ENCODE measurements around the gene PGLYRP4.

The PGLYRP4 gene

GRCh38 chr1:153348511-153349362, at the start of gene PGLYRP4:
Gene PGLYRP4 (minus strand): TSS chr1:153348841. CDS start chr1:153347932, 909 bp downstream.
- no peak for DNase-seq (ENCODE audit: low spot score)

DNA sequence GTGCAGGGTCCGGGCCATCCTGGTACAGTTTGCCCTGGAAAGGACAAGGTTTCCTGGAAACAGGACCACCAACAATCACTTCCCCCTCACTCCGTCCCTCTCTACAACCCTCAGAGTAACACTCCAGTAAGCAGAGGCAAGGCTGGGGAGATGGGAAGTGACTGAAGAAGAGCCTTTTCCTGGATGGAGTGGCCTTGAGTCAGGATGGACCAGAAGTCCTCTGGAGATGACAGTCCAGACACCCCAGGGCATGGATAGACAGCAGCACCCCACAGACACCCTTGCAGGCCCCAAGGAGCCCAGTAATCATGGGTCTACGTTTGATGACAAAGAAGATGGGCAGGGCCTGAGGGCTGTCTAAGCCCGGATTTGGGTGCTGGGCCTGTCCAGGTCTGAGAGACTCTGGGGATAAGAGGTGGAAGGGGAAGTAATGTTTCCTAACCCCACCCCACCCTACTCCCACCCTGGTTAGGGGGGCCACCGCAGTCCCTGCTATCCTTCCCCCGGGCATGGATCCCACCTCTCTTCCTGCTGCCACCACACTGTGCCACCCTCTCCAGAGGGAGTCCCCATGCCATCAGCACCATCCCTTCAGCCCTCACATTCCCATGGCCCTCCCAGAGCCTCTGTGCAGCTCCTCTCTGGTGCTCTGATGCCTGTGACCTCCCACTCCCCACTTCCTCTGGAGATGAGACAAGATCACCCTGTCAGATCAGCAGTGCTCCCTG, 49.4 kb upstream of the PGLYRP4 start:
- no peak for DNase-seq (ENCODE audit: low spot score)

- no peak for DNase-seq (ENCODE audit: low spot score)
Measured at GRCh38 chr1:153397051-153397923, 48.6 kb upstream of the PGLYRP4 start.

DNA sequence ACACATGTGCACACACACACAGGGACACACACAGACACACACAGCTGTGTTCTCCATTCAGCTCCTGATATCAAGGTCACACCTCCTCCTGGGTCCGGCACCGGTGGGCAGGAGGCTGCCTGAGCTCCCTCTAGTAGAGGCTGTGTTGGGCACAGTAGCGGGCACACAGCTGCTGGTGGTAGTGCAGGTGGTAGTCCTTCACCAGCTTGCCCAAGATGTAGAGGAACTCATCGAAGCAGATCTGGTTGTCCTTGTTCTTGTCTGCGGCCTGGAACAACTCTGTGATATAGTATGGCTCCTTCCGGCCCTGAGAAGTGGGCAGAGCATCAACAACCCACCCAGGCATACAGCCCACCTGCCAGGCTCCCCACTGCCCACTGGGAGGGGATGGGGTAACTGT, 47.8 kb upstream of the PGLYRP4 start:
- DNase-seq (ENCODE audit: low spot score), result no peak

GRCh38 chr1:153395776-153396175, 47.1 kb upstream of the PGLYRP4 start:
- DNase-seq (ENCODE audit: low spot score), result no peak

DNA sequence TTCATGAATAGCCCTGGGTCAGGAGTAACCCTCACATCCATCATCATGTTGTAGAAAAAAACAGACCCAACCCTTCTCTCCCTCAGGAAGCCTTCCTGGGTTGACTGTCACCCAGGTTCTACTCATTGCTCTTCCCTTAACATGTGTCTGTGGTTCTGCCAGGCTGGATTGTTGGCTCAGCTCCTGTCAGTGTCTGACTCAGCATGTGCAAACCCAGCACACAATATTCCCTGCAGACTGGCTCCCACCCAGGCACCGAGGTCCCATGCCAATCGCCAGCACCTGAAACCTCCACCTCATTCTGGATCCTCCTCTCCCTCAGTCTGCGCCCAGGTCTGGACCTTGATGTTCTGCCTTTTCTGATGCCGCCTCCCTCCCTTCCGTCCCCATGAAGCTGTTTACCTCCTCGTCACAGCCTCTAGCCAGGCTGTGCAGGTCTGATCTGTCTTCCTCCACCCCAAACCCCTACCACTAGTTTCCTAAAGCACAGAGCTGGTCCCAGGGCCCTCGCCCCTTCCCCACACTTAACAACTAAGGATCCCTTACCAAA, 46.6 kb upstream of the PGLYRP4 start:
- no peak for DNase-seq (ENCODE audit: low spot score)

GRCh38 chr1:153394391-153394790, 45.8 kb upstream of the PGLYRP4 start:
- DNase-seq (ENCODE audit: low spot score), result no peak

DNA sequence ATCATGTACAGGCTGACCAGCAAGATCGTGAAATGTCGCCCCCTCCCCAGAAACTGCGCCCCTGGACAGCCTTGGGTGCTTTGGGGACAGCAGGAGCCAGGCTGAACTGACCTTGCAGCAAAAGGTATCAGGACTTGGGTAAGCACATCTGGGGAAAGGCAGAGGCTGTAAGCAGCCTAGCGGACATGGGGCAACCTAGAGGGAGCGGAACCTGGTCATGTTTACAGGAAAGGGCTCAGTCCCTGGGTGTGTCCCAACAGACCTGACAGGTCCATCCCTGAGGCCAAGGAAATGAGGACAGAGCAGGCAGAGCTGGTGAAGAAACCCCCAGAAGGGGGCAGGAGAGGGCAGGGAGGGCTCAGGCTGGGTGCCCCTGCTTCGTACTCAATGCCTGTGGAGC, 45.3 kb upstream of the PGLYRP4 start:
- DNase-seq (ENCODE audit: low spot score), result no peak

DNA sequence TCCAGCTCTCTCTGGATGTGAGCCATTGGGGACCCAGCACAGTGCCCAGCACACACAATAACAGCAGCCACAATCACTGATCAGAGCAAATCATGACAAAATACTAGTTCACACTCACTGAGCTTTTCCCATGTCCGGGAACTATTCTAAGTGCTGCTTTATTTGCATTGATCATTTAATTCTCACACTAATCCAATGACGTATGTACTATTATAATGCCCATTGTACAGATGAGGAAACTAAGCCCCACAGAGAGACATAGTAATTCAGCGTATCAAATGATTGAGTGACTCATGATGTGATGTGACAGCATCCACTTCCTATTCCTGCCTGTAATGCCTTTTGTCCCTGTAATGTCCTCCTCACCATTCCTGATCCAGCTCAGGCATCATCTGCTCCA, 44.2 kb upstream of the PGLYRP4 start:
- no peak for DNase-seq (ENCODE audit: low spot score)

DNA sequence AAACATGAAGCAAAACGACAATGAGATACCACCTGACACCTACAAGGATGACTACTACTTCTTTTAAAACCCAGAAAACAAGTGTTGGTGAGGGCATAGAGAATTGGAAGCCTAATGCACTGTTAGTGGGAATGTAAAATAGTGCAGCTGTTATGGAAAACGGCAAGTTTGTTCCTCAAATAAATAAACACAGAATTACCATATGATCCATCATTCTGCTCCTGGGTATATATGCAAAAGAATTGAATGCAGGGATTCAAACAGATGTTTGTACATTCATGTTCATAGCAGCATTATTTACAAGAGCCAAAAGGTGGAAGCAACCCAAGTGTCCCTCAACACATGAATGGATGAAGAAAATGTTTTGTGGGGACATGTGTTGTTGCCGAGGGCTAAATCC, 43.6 kb upstream of the PGLYRP4 start:
- no peak for DNase-seq (ENCODE audit: low spot score)

DNA sequence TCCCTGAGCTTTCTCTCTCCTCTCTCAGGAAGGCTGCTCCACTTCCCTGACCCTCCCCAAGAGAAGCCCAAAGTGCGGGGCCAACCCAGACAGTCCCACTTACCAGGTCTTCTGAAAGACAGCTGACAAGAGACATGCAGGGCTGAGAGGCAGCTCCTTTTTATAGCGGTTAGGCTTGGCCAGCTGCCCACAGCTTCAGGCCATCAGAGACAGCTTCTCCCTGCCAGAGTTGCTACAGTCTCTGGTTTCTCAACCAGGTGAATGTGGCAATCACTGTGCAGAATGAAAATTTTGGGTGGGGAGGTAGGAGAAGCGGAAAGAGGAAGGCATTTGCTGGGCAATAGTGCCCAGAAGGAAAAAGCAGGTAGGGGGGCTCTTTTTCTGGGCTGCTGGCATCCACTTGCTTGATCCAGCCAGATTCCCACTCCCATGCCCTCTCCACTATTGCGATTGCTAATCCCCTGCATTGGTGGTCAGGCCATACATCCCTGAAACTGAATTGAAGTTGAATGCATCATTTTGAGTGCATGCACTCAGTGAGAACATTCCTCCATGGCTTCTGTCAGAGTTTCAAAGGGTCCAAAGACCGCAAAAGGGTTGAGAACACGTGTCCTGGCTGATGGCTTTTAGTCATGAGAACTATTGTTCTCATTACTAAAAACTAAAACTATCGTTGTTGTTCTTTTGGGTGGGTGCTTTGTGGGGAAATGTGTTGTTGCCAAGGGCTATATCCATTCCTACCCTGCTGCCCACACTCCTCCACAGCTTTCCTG, 42.5 kb upstream of the PGLYRP4 start, which contains the start of gene S100A8:
TSS of gene S100A8 (minus strand) at position 136 of the 773 bp plus-strand sequence. CDS start 538 bp downstream, outside the sequence.
- no peak for DNase-seq (ENCODE audit: low spot score)

- DNase-seq (ENCODE audit: low spot score), result no peak
Measured at GRCh38 chr1:153389973-153390879, 41.6 kb upstream of the PGLYRP4 start.

DNA sequence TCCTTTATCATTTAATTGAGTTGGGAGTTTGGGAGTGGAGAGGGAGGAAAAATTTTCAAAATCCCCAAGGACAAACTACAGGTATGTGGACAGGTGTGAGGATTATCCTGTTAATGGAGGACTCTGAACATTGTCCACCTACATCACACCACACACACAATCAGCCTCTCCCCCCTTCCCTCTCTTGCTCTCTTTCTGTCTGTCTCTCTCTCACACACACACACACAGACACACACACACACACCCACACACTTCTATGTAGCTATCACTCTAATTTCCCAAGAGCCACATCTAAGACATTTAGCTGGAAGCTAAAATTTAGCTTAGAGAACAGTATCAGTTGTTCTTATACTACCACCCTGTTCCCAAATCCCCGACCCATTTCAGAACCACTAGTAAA, 40.8 kb upstream of the PGLYRP4 start:
- no peak for DNase-seq (ENCODE audit: low spot score)

DNA sequence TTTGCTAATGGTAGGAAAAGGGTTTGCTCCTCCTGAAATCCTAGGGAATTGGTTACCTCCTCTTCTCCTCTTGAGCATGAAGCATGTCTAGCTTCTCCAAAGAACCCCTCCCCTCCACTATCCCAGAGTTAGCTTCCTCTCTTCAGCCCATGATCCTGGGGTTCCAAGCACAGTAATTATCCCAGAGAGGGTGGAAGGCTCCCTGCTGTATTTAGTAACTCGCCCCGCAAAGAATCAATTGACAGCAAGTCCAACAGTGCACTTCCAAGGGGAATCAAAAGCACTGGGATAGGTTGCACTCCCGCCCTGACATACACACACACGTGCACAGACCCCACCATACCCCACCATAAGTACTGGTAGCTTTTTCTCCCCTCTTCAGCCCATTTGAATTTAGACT, 39.1 kb upstream of the PGLYRP4 start:
- DNase-seq (ENCODE audit: low spot score), result no peak

- DNase-seq (ENCODE audit: low spot score), result no peak
Measured at GRCh38 chr1:153387001-153387400, 38.4 kb upstream of the PGLYRP4 start.

- DNase-seq (ENCODE audit: low spot score), result no peak
Measured at GRCh38 chr1:153386500-153386901, 37.9 kb upstream of the PGLYRP4 start.

DNA sequence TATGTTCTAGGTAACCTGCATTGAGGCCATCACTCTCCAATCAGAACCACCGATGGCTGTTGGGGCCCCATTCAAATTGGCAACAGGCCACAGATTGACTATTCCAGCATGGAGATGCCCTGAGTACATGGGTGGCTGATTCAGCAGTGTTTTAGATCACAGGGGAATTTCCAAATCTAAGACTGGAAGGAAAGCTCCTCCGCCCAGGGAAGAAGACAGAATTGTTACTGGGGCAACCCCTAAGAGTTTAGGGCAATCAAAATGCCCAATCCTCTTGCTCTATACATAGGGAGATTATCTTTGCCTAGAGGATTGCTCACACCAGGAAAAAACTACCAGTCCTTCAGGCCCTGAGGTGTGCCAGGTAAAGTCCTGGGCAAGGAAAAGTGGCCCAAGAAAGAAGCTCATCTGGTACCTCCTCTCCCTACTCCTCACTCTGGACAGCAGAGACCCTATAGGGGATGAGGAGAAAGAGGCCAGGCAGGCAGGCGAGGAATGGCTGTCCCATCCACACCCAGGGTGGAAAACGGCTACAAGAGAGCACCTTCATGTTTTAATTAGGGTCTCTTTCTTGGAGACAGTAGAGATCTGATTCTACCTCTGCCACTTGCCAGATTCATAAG, 36.4 kb upstream of the PGLYRP4 start:
- DNase-seq (ENCODE audit: low spot score), result no peak

DNA sequence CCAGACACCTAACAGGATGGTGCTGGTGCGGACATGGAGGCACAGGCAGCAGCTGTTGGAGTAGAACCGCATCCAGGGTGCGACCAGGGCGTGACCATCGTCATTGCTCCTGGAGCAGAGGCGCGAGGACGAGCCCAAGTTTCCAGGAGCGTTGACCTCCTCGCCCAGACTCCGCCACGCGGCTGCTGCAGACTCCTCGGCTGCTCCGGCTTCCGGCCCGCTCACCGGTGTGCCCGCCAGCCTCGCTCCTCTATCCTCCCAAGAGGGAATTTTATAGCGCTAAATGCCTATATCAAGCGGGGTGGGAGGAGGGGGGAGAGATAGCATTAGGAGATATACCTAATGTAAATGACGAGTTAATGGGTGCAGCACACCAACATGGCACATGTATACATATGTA, 32.1 kb upstream of the PGLYRP4 start:
- no peak for DNase-seq (ENCODE audit: low spot score)

DNA sequence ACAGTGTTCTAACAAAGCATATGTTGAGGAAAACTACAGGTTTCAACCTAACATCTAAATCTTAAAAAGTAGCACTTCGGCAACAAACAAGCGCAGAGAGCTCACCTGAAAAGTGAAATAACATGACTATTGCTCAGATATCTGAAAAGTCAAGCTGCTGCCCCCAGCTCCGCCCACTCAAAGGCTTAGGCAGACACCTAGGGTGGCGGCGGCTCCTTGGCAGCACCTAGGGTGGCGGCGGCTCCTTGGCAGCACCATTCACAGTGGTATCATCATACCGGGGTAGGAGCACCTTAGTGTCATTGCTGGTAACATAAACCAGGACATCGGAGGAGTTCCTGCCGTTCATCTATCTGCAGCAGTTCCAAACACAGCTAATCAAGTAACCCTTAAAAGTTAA, 30.9 kb upstream of the PGLYRP4 start:
- no peak for DNase-seq (ENCODE audit: low spot score)

DNA sequence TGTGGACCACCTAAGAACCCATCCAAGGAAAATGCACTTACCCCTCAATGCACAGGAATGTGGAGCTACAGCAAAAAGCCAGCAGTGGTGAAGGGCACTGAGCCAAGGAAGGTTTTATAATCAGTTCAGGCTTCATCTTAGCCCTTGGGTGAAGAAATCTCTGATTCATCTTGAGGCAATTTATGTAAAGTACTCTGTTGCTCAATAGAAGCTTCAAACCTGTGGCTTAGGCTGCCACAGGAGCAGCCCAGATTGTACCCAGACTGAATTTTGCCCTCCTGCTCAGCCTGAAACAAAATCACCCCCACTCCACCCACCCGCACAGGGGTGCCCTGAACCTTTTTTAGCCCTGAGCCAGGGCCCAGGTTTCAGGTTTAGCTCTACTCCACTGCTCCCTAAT, 26.9 kb upstream of the PGLYRP4 start, which contains the start of gene S100A12:
TSS of gene S100A12 (minus strand) at position 111 of the 400 bp plus-strand sequence. CDS start 1,029 bp downstream, outside the sequence.
- DNase-seq (ENCODE audit: low spot score), result no peak
